ENCODE measurements around the gene QSER1. TPM values are rescaled to one million over a fixed set of nuclear protein-coding genes. Genes with fewer than 3 reads are reported as not detected.
A peak's percentile ranks its signal among the peaks of the same experiment; 100 is the strongest.

The QSER1 gene
- total and polyA plus RNA-seq, 7 donors = 1.2 to 41.0 (median 24.6) TPM

GRCh38 chr11:32991898-32992297 lies 99.3 kb downstream of the QSER1 start:
- Histone ChIP-seq H3K4me3 (no peak overlapping the region), H3K9me3 (peaks cover 0 to 8% (median 1%) of the 10 kb centered on the region in 4 donors), H3K36me3 (no peaks in the 10 kb centered on the region), H3K27ac (no peak overlapping the region), H3K27me3 (no peaks in the 10 kb centered on the region), H3K4me1 (no peaks in the 10 kb centered on the region)
- intact Hi-C loops (cut with DNase I) = no loop called here
- TF ChIP-seq POLR2A (IDR thresholded peaks at IDR 0.05) (no peak), CTCF (IDR thresholded peaks at IDR 0.05) (no peak), POLR2AphosphoS5 (IDR thresholded peaks at IDR 0.05) (no peak), EP300 (IDR thresholded peaks at IDR 0.05) (no peak)
- DNase-seq = no peak

DNA sequence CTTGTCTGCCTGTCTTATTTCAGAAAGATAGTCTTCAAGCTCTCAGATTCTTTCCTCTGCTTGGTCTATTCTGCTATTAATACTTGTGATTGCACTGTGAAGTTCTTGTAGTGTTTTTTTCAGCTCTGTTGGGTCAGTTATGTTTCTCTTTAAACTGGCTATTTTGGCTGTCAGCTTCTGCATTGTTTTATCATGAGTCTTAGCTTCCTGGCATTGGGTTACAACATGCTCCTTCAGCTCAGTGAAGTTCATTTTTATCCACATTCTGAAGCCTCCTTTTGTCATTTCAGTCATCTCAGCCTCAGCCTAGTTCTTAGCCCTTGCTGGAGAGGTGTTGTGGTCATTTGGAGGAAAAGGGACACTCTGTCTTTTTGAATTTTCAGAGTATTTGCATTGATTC lies 107.6 kb downstream of the QSER1 start:
- Histone ChIP-seq H3K9me3 (no peaks in the 10 kb centered on the region), H3K4me1 (peaks cover 0 to 17% (median 11%) of the 10 kb centered on the region in 4 donors), H3K27me3 (no peaks in the 10 kb centered on the region), H3K36me3 (no peaks in the 10 kb centered on the region), H3K27ac (peak overlapping the region in 3 of 4 donors; percentile 16 to 48 (median 39)), H3K4me3 (no peak overlapping the region)
- intact Hi-C loops (cut with DNase I) = no loop called here
- no peak for TF ChIP-seq EP300 (IDR thresholded peaks at IDR 0.05)
- TF ChIP-seq POLR2A (IDR thresholded peaks at IDR 0.05) = no peak
- TF ChIP-seq CTCF (IDR thresholded peaks at IDR 0.05) = no peak
- TF ChIP-seq POLR2AphosphoS5 (IDR thresholded peaks at IDR 0.05) = no peak
- DNase-seq = no peak

- Histone ChIP-seq H3K36me3 (no peaks in the 10 kb centered on the region), H3K27ac (no peak overlapping the region), H3K27me3 (no peaks in the 10 kb centered on the region), H3K4me1 (peaks cover 0 to 17% (median 11%) of the 10 kb centered on the region in 4 donors), H3K4me3 (no peak overlapping the region), H3K9me3 (no peaks in the 10 kb centered on the region)
- WGBS, 2 donors = 79 to 86% methylated on average over 6 of the region's 6 CpGs
- no peak for DNase-seq
- no peak for TF ChIP-seq EP300 (IDR thresholded peaks at IDR 0.05)
- no peak for TF ChIP-seq CTCF (IDR thresholded peaks at IDR 0.05)
- TF ChIP-seq POLR2AphosphoS5 (IDR thresholded peaks at IDR 0.05) = no peak
- TF ChIP-seq POLR2A (IDR thresholded peaks at IDR 0.05) = no peak
- intact Hi-C loops (cut with DNase I) = no loop called here
Measured at GRCh38 chr11:33001281-33001680, 108.7 kb downstream of the QSER1 start.

- no peak overlapping the region for H3K27ac ChIP-seq
- peaks cover 0 to 17% (median 11%) of the 10 kb centered on the region in 4 donors for H3K4me1 ChIP-seq
- H3K9me3 ChIP-seq = no peaks in the 10 kb centered on the region
- WGBS, 2 donors = 88 to 92% methylated on average over 8 of the region's 8 CpGs
- H3K27me3 ChIP-seq = no peaks in the 10 kb centered on the region
- no peak overlapping the region for H3K4me3 ChIP-seq
- intact Hi-C loops (cut with DNase I) = no loop called here
- DNase-seq = no peak
- no peaks in the 10 kb centered on the region for H3K36me3 ChIP-seq
- TF ChIP-seq EP300 (IDR thresholded peaks at IDR 0.05) (no peak), POLR2AphosphoS5 (IDR thresholded peaks at IDR 0.05) (no peak), CTCF (IDR thresholded peaks at IDR 0.05) (no peak), POLR2A (IDR thresholded peaks at IDR 0.05) (no peak)
Measured at GRCh38 chr11:33001751-33002542, 109.3 kb downstream of the QSER1 start.

Data from sigmoid colon (tissue), 7 donors.